AML-193 (cell line): Measurements from ENCODE around the gene DLL3.
A peak's percentile ranks its signal among the peaks of the same experiment; 100 is the strongest.

Experiments used
- DNase-seq, 2 experiments: peaks; one replicate each; lab custom pipeline; 2025; lab: John Stamatoyannopoulos, UW

DLL3 gene

DNA sequence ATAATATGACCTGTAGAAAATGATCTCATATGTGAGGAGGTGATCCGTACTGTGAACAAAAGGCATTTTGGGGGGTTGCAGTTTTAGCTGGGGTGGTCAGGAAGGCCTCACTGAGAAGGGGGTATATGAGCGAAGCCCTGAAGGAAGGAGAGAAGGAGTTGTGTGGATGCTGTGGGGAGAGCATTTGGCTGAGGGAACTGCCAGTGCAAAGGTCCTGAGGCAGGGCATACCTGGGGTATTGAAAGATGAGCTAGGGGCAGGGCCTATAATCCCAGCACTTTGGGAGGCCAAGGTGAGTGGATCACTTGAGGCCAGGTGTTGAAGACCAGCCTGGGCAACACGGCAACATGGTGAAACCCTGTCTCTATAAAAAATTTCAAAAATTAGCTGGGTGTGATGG lies 18.7 kb downstream of the DLL3 start:
- no peak for DNase-seq

DNA sequence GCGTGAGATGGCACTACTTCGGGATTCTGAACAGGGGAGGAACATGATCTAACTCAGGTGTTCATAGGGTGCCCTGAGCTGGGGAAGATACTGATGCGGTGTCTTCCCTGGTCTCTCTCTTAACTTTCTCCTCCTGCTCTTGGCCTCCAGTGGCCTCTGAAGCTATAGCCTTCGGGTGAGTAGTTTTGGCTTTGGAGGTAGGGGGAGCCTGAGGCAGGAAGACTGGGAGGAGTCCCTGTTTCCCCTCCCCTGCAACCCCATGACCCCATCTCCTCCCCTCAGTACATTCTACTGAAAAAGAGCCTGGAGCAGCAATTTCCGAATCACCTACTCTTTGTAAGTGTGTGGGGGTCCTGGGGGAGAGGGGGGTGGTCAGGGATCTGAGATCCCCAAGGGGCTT lies 19.7 kb downstream of the DLL3 start:
- no peak for DNase-seq

DNA sequence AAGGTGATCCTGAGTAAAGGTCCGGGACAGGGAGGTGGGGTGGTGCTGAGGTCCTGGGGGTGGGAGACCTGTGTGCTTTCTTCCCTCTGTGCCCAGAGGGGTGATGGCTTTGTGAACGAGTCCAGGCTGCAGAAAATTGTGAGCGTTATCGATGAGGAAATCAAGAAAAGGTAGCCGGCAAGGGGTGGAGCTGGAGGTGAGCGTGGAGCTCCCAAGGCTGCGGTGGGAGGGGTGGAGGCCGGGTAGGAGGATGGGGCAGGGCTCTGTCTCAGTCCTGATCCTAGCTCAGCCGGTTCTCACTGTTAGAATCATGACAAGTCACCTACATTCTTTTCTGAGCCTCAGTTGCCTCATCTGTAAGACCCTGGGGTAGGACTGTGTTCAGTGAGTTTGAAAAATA lies 20.2 kb downstream of the DLL3 start:
- DNase-seq = no peak

- no peak for DNase-seq
Observed at GRCh38 chr19:39520541-39521484, 22.1 kb downstream of the DLL3 start.

GRCh38 chr19:39524495-39524894 lies 25.7 kb downstream of the DLL3 start:
- DNase-seq = no peak

- DNase-seq = no peak
Observed at GRCh38 chr19:39525205-39525604, 26.5 kb downstream of the DLL3 start.

DNA sequence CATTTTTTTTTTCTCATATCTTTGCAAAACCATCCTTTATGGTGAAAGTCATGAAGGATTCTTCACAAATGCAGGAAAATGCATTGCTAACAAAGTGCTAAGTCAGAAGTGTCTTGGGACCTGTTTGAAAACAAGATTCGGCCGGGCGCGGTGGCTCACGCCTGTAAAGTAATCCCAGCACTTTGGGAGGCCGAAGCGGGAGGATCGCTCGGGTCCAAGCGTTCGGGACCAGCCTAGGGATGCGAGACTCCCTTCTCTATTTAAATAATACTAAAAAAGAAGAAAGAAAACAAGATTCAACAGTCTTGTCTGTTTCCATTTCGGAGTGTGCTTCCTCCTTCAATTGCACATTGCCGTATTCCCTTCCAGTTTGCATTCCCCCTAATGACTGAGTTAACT lies 33.1 kb downstream of the DLL3 start:
- DNase-seq = no peak

GRCh38 chr19:39532233-39533002 lies 33.7 kb downstream of the DLL3 start, which contains the start of gene EID2B:
TSS of gene EID2B (minus strand) at chr19:39532852. CDS start at chr19:39532802, 50 bp downstream.
- peak; percentile 90 to 91 for DNase-seq

DNA sequence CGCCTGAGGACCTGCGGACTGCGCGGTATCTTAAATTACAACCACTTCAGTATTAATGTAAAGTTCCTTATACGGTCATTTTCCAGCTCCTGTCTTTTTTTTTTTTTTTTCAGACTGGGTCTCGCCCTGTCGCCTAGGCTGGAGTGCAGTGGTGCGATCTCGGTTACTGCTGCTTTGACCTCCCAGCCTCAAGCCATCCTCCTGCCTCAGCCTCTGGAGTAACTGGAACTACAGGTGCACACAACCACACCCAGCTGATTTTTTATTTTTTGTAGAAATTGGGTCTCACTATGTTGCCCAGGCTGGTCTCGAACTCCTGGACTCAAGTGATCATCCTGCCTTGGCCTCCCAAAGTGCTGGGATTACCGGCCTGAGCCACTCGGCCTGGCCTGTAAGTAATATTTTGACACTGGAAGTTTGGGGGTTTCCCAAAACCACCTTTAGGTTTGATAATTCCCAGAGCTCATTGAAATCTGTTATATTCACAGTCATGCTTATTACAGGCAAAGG lies 34.3 kb downstream of the DLL3 start:
- no peak for DNase-seq

DNA sequence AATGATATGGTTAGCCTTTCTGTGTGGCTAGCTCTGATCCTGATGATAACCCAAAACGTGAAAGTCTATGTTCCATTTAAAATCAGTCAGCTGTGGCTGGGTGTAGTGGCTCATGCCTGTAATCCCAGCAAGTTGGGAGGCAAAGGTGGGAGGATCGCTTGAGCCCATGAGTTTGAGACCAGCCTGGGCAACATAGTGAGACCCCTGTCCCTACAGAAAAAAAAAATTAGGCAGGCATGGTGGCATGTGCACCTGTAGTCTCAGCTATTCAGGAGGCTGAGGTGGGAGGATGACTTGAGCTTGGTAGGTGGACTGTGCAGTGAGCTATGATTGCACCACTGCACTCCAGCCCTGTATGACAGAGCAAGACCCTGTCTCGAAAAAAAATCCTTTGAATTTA lies 35.0 kb downstream of the DLL3 start:
- no peak for DNase-seq

DNA sequence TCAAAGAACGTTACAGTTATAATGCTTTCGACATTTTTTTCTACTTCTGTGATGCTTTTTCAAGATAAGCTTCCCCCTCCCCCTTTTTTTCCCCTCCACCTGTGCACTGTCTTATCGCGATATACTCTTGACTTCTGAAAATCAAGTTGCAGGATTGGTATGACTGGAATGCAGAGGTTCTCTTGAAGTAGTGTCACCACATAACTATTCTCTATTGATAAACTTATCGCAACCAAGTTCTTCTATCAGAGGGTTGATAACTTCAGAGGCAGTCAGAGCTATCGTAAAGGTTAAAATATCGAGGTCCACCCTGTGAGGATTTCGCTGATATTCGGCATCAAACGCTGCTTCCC lies 40.4 kb downstream of the DLL3 start:
- DNase-seq = no peak

DNA sequence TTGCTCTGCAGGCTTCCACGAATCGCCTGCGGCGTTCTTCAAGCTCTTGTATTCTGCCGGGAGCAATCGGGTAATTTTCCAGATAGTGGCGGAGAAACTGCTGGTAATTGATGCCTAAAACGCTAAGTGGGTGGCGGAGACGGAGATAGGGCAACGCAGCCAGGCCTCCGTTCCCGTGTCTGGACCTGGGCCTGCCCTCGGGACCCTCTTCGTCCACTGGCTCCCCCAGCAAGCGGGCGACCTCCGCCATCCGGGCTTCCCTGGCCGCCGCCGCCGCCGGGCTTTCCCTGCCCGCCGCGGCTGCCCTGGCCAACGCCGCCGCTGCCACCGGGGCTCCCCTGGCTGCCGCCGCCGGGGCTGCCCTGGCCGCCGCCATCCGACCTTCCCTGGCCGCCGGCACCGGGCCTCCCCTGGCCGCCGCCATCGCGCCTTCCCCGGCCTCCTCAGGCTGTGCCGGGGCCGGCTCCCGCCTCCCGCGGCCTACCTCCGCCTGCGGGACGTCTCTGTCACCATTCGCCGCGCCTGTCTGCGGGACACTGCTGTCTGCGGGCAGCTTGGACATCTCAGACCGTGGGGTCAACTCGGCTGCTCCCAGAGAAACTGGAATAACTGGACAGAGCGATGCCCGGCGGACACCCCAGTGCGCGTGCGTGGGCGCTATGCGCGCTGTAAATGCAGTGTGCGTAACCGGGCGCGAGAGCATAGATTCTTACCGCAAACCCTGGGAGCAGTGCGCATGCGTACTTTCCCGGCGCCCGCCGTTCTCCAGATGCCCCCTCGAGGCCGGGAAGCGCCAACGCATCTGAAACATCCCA lies 41.0 kb downstream of the DLL3 start, which contains the start of gene EID2:
Gene EID2, minus strand, starts transcription at position 644 of the 815 bp plus-strand sequence. Its CDS starts 82 bp downstream, at position 562.
- peak; percentile 89 to 92 for DNase-seq

DNA sequence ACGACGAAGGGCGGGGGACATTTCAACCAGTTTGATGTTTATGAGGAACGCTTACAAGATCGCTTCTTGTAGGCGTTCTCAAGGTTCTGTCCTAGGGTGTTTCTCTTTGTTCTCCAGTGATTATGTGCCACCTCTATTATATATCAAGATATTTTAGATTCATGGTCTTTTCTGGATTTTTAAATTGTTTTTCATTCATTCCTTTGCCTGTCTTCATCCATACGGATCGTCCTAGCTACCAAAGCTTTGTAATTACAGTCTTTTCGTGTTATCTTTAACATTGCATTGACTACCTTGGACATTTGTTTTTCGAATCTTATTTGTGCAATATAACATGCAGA lies 41.6 kb downstream of the DLL3 start:
- DNase-seq = no peak

- DNase-seq = no peak
Observed at GRCh38 chr19:39542206-39542605, 43.5 kb downstream of the DLL3 start.

- no peak for DNase-seq
Observed at GRCh38 chr19:39543477-39543857, 44.7 kb downstream of the DLL3 start.

DNA sequence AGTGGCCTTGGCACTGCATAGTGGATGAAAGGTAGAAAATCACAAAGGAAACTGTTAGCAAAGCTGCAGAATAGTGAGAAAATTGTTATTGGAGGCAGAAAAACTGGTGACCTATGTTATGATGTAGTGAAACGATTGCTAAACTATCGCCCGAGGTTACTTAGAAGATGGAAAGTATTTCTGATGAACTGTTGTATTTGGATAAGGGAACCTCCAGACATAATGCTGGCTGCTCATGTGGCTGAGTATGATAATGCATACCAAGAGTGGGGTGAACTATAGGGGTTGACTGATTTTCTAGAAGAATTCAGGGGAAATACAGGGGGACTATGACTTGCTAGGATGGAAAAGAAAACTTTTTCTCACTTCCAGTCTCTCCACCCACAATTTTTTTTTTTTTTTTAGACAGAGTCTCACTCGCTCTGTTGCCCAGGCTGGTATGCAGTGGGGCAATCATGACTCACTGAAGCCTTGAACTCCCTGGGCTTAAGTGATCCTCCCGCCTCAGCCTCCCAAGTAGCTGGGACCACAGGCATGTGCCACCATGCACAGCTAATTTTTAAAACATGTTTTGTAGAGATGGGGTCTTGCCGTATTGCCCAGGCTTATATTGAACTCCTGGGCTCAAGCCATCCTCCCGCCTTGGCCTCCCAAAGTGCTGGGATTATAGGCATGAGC lies 45.6 kb downstream of the DLL3 start:
- DNase-seq = no peak

DNA sequence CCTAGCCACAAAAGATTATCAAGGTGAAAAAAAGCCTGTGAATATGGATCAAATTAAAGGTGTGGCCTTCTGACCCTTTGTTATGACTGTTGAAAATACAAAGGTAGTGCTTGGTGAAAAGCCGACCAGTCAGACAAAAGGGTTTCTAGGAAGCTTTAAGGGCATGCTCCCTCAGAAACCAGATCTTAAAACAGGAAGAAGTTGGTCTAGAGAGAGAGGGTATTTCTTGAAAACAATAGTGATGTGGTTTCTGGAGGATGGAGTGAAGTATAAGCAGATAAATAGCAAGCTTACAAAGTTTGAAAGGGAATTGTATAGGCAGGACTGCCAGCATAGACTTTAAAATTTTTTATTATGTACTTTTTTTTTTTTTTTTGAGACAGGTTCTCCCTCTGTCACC lies 46.2 kb downstream of the DLL3 start:
- DNase-seq = no peak

DNA sequence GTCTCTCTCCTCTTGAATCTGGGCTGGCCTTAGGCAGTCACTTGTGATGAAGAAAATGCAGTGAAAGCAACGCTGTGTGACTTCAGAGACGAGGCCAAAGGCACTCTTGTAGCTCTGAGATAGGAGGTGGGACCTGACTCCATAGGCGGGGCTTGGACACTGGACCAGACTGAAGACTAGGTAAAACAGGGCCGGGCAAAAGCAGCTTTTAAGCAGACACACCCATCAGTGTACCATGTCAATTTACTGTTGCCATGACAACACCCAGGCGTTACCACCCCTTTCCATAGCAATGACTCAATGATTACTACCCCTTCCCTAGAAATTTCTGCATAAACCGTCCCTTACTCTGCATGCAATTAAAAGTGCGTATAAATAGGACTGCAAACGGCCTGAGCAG lies 47.9 kb downstream of the DLL3 start:
- no peak for DNase-seq

- DNase-seq = no peak
Observed at GRCh38 chr19:39550197-39550596, 51.5 kb downstream of the DLL3 start.

GRCh38 chr19:39553082-39553652 lies 54.4 kb downstream of the DLL3 start:
- DNase-seq = no peak

DNA sequence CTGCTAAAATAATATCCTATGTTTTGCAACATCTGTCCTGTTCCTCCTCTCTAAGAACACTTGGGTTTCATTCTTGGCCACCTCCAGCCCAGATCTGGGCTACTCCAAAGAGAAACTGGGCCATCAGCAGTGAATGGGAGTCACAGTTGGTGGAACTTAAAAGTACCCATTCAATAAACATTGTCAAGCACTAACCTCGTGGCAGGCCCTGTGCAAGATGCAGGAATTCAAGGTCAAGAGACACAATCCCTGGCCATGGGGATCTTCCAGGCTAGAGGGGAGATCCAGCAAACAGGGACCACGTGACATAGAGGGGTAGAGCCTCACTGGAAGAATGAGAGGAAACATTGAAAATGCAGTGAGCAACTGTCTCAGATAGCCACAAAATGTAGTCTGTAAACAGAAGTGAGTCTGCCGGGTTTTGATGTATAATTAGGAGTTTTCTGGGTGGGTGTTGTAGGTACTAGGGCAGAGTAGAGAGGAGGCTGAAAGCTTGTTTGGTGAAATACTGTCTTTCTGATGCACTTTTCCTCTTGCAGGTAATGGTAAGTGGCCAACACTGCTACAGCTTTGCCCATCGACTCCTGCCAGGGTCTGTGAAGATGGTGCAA lies 56.1 kb downstream of the DLL3 start:
- DNase-seq = no peak
